Peyer's patch (tissue), 4 donors: Measurements from ENCODE around the gene GINS3. TPM values are rescaled to one million over a fixed set of nuclear protein-coding genes. Genes with fewer than 3 reads are reported as not detected.

ENCODE experiments used
- DNase-seq, 3 donors: peaks; one replicate each; pipeline ENCODE4 v3.0.0-alpha.2; 2017 to 2019
- H3K27ac ChIP-seq, 4 donors: fragments of 200-600 bp; sonication (generic); one replicate each; pipeline ENCODE4 v1.5.1; 2016 to 2019
- H3K27me3 ChIP-seq, 2 donors: fragments of 200-600 bp; sonication (generic); one replicate each; pipeline ENCODE4 v1.5.1; 2019
- H3K36me3 ChIP-seq, 3 donors: fragments of 200-600 bp; sonication (generic); one replicate each; pipeline ENCODE4 v1.5.1; 2016 to 2019
- H3K4me1 ChIP-seq, 4 donors: fragments of 200-600 bp; sonication (generic); one replicate each; pipeline ENCODE4 v1.5.1; 2016 to 2019
- H3K4me3 ChIP-seq, 4 donors: fragments of 200-600 bp; sonication (generic); 1 replicate in 3 of 4; 2 replicates in 1 of 4; pipeline ENCODE4 v1.5.1; 2016 to 2019; ENCODE audit warnings: mild to moderate bottlenecking in 1 of 4
- H3K9me3 ChIP-seq, 4 donors: fragments of 200-600 bp; sonication (generic); one replicate each; pipeline ENCODE4 v1.5.1; 2016 to 2019; ENCODE audit warnings: mild to moderate bottlenecking in 1 of 4
- POLR2A ChIP-seq, 2 donors: fragments of 450-650 bp; IDR thresholded peaks; one replicate each; pipeline ENCODE4 v1.5.1; 2017; ENCODE audit warnings: antibody characterized with exemption in 2 of 2, mild to moderate bottlenecking in 2 of 2, moderate library complexity in 2 of 2
- total RNA-seq, 4 donors: library from RNA; depleted of rRNA; stranded (reverse); fragments of >200 nt; gene quantifications; one replicate each; pipeline ENCODE4 v1.1.0, GENCODE V29; 2016
- TF ChIP-seq, protein P1 (sequence below), 6 experiments: fragments of 450-650 bp in 4 of 6; fragments of 200-600 bp in 2 of 6; sonication (generic) in 1 of 6; IDR thresholded peaks; one replicate each; pipeline ENCODE4 v1.5.1; 2017 to 2019; ENCODE audit warnings: antibody characterized with exemption in 6 of 6, mild to moderate bottlenecking in 3 of 6, moderate library complexity in 1 of 6

GINS3 gene
- total RNA-seq, 4 donors from 2014 or later, result 1.3 to 4.1 (median 1.9) TPM

DNA sequence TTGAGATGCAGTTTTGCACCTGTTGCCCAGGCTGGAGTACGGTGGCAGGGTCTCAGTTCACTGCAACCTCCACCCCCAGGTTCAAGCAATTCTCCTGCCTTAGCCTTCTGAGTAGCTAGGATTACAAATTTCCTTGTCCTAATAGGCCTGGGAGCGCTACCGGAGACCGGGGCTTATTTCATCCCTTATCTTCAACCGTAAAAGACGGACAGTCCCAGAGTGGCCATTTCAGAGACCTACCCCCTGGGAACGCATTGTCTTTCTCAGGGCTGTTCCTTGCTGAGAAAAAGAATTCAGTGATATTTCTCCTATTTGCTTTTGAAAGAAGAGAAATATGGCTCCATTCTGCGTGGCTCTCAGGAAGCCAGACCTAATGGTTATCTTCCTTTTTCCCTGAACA lies 39.6 kb upstream of the GINS3 start:
- DNase-seq, result no peak
- Histone ChIP-seq H3K4me1 (no peaks in the 10 kb centered on the region), H3K27ac (no peak overlapping the region), H3K36me3 (no peaks in the 10 kb centered on the region), H3K27me3 (no peaks in the 10 kb centered on the region), H3K9me3 (peaks cover 0 to 2% (median 0%) of the 10 kb centered on the region in 4 donors), H3K4me3 (no peak overlapping the region)
- TF ChIP-seq POLR2A (IDR thresholded peaks at IDR 0.05), result no peak
- TF ChIP-seq, protein P1, sequence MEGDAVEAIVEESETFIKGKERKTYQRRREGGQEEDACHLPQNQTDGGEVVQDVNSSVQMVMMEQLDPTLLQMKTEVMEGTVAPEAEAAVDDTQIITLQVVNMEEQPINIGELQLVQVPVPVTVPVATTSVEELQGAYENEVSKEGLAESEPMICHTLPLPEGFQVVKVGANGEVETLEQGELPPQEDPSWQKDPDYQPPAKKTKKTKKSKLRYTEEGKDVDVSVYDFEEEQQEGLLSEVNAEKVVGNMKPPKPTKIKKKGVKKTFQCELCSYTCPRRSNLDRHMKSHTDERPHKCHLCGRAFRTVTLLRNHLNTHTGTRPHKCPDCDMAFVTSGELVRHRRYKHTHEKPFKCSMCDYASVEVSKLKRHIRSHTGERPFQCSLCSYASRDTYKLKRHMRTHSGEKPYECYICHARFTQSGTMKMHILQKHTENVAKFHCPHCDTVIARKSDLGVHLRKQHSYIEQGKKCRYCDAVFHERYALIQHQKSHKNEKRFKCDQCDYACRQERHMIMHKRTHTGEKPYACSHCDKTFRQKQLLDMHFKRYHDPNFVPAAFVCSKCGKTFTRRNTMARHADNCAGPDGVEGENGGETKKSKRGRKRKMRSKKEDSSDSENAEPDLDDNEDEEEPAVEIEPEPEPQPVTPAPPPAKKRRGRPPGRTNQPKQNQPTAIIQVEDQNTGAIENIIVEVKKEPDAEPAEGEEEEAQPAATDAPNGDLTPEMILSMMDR (IDR thresholded peaks at IDR 0.05), result no peak

GRCh38 chr16:58360041-58360634 lies 32.1 kb upstream of the GINS3 start:
- H3K36me3 ChIP-seq, result no peaks in the 10 kb centered on the region
- peaks cover 0 to 4% (median 0%) of the 10 kb centered on the region in 4 donors for H3K9me3 ChIP-seq
- no peaks in the 10 kb centered on the region for H3K4me1 ChIP-seq
- no peak for DNase-seq
- TF ChIP-seq POLR2A (IDR thresholded peaks at IDR 0.05), result no peak
- TF ChIP-seq, protein P1 (IDR thresholded peaks at IDR 0.05), result no peak
- no peak overlapping the region for H3K27ac ChIP-seq
- no peak overlapping the region for H3K4me3 ChIP-seq
- H3K27me3 ChIP-seq, result no peaks in the 10 kb centered on the region

GRCh38 chr16:58361726-58362125 lies 30.5 kb upstream of the GINS3 start:
- TF ChIP-seq POLR2A (IDR thresholded peaks at IDR 0.05), result no peak
- TF ChIP-seq, protein P1 (IDR thresholded peaks at IDR 0.05), result no peak
- no peak for DNase-seq
- H3K27me3 ChIP-seq, result no peaks in the 10 kb centered on the region
- no peaks in the 10 kb centered on the region for H3K36me3 ChIP-seq
- peaks cover 0 to 4% (median 0%) of the 10 kb centered on the region in 4 donors for H3K9me3 ChIP-seq
- no peaks in the 10 kb centered on the region for H3K4me1 ChIP-seq
- no peak overlapping the region for H3K4me3 ChIP-seq
- H3K27ac ChIP-seq, result no peak overlapping the region

DNA sequence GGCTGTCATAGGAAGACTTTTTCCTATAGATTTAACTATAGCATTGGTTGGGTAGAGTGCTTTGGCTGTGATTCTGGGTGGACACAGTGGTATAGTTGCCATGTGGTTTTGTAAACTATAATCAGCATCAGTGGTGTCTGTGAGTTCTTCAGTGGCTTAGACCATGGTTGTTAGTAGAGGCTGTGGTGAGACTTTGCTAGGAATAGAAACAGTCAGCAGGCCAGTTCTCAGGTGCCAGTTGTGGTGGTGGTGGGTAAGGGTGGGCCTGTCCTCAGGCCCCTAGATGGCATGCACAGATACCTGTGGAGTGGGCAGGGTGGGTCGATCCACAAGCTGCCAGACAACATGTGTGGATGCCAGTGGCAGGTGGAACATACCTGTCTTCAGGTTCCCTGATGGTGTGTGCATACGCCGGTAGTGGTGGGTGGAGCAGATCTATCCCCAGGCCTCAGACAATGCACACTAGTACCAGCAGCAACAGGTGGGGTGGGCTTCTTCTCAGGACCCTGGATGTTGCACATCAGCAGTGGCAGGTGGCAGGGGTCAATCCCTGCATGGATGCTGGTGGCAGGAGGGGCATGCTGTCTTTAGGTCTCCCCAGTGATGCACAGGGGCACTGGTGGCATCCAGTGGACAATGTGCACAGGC lies 28.4 kb upstream of the GINS3 start:
- no peak for DNase-seq
- Histone ChIP-seq H3K9me3 (peaks cover 0 to 4% (median 0%) of the 10 kb centered on the region in 4 donors), H3K36me3 (no peaks in the 10 kb centered on the region), H3K4me3 (no peak overlapping the region), H3K4me1 (no peaks in the 10 kb centered on the region), H3K27ac (no peak overlapping the region), H3K27me3 (no peaks in the 10 kb centered on the region)
- TF ChIP-seq POLR2A (IDR thresholded peaks at IDR 0.05), result no peak
- TF ChIP-seq, protein P1 (IDR thresholded peaks at IDR 0.05), result no peak

GRCh38 chr16:58365623-58366022 lies 26.6 kb upstream of the GINS3 start:
- no peaks in the 10 kb centered on the region for H3K4me1 ChIP-seq
- no peak overlapping the region for H3K27ac ChIP-seq
- no peak for DNase-seq
- H3K9me3 ChIP-seq, result peaks cover 0 to 2% (median 0%) of the 10 kb centered on the region in 4 donors
- no peaks in the 10 kb centered on the region for H3K27me3 ChIP-seq
- TF ChIP-seq, protein P1 (IDR thresholded peaks at IDR 0.05), result no peak
- no peak for TF ChIP-seq POLR2A (IDR thresholded peaks at IDR 0.05)
- no peak overlapping the region for H3K4me3 ChIP-seq
- no peaks in the 10 kb centered on the region for H3K36me3 ChIP-seq
